ENCODE data around the gene CAVIN2. TPM values are rescaled to one million over a fixed set of nuclear protein-coding genes. Genes with fewer than 3 reads are reported as not detected.

CAVIN2 gene, protein sequence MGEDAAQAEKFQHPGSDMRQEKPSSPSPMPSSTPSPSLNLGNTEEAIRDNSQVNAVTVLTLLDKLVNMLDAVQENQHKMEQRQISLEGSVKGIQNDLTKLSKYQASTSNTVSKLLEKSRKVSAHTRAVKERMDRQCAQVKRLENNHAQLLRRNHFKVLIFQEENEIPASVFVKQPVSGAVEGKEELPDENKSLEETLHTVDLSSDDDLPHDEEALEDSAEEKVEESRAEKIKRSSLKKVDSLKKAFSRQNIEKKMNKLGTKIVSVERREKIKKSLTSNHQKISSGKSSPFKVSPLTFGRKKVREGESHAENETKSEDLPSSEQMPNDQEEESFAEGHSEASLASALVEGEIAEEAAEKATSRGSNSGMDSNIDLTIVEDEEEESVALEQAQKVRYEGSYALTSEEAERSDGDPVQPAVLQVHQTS
- polyA plus RNA-seq (not detected in 2 replicates), polyA minus RNA-seq (not detected in 2 replicates)

DNA sequence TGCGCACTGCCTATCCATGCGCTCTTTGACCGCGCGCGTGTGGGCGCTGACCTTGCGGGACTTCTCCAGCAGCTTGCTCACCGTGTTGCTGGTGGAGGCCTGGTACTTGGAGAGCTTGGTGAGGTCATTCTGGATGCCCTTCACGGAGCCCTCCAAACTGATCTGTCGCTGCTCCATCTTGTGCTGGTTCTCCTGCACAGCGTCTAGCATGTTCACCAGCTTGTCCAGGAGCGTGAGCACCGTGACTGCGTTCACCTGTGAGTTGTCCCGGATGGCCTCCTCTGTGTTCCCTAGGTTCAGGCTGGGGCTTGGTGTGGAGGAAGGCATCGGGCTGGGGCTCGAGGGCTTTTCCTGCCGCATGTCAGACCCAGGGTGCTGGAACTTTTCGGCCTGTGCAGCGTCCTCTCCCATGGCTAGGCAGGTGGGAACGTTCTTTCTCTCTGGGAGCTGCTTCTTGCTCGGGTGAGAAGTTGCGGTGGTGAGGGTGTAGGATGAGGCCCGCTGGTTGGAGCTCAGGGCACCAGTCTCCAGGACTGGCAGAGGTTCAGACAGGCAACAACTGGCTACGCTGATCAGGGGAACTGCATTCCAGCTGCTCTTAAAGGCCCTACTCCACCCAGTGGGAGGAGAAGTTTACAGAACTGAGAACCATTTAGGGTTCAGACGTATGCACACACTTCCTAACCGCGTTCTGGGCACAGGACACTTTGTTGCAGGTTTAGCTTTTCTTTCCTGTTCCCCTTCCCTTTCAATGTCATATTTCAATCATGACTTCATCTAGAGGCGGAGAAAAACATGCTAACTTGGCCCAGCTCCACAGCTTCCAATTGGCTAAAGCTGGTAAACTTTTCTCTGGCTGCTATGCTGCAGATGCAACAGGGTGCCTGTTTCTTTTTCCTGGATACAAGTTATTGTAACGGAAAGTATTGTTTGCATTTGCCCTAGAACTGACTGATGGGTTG is at the start of gene CAVIN2:
TSS of gene CAVIN2 (minus strand) at position 574 of the 962 bp plus-strand sequence. CDS start at position 411, 163 bp downstream.
- Histone ChIP-seq H3K36me3 (ENCODE audit: insufficient read depth, low read length) (no peaks in the 10 kb centered on the region), H3K27ac (ENCODE audit: low read length) (no peak within 1 kb of the TSS), H3K4me3 (ENCODE audit: low read length) (no peak within 1 kb of the TSS), H3K9ac (ENCODE audit: low read length) (no peak within 1 kb of the TSS), H3K9me3 (ENCODE audit: low read length) (no peaks in the 10 kb centered on the region), H3K4me2 (ENCODE audit: low read length) (no peak within 1 kb of the TSS), H2AFZ (ENCODE audit: low read depth, low read length) (no peak within 1 kb of the TSS), H3K79me2 (replicated peaks; ENCODE audit: insufficient read depth, low read length) (no peaks in the 10 kb centered on the region), H3K9me2 (ENCODE audit: insufficient read depth, low read length) (no peaks in the 10 kb centered on the region), H3F3A (ENCODE audit: insufficient read depth, low read length, poor library complexity, severe bottlenecking) (no peaks in the 10 kb centered on the region), H4K20me1 (ENCODE audit: insufficient read depth) (no peaks in the 10 kb centered on the region), H3K27me3 (ENCODE audit: insufficient read depth, low read depth, low read length) (no peaks in the 10 kb centered on the region)
- TF ChIP-seq MXI1 (conservative IDR thresholded peaks at IDR 0.05; ENCODE audit: poor library complexity, severe bottlenecking) (no peak), RAD21 (conservative IDR thresholded peaks at IDR 0.05) (no peak), EZH2 (IDR thresholded peaks at IDR 0.05; ENCODE audit: borderline replicate concordance, insufficient read depth, low read length, poor library complexity, severe bottlenecking) (no peak), REST (IDR thresholded peaks at IDR 0.05; ENCODE audit: borderline replicate concordance) (no peak), EP300 (conservative IDR thresholded peaks at IDR 0.05; ENCODE audit: poor library complexity, severe bottlenecking) (no peak), TAF1 (IDR thresholded peaks at IDR 0.05; ENCODE audit: low read depth) (no peak), POLR2AphosphoS5 (IDR thresholded peaks at IDR 0.05) (no peak)
- TF ChIP-seq, protein P1, sequence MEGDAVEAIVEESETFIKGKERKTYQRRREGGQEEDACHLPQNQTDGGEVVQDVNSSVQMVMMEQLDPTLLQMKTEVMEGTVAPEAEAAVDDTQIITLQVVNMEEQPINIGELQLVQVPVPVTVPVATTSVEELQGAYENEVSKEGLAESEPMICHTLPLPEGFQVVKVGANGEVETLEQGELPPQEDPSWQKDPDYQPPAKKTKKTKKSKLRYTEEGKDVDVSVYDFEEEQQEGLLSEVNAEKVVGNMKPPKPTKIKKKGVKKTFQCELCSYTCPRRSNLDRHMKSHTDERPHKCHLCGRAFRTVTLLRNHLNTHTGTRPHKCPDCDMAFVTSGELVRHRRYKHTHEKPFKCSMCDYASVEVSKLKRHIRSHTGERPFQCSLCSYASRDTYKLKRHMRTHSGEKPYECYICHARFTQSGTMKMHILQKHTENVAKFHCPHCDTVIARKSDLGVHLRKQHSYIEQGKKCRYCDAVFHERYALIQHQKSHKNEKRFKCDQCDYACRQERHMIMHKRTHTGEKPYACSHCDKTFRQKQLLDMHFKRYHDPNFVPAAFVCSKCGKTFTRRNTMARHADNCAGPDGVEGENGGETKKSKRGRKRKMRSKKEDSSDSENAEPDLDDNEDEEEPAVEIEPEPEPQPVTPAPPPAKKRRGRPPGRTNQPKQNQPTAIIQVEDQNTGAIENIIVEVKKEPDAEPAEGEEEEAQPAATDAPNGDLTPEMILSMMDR (IDR thresholded peaks at IDR 0.05; ENCODE audit: poor library complexity, severe bottlenecking), result no peak

DNA sequence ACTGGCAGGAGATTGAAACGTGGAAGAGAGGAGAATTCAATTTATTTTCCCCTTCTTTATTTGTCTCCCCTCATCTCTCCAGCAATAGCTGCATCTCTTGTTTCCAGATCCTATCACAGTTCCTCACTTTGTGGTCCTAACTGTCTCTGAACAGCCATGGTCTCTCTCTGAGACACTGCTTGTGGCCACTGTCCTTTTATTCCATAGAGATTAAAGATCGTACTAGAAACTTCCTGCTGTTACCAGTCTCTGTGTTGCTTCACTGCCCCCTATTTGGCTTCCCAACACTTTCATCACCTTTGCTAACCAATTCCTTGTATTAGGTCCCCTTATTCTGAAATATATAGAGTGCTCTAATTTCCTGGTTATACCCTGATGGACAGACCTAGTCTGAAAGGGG is 48.9 kb upstream of the CAVIN2 start:
- Histone ChIP-seq H3K4me3 (ENCODE audit: low read length) (no peak overlapping the region), H2AFZ (ENCODE audit: low read depth, low read length) (no peak overlapping the region), H3K36me3 (ENCODE audit: insufficient read depth, low read length) (no peaks in the 10 kb centered on the region), H3F3A (ENCODE audit: insufficient read depth, low read length, poor library complexity, severe bottlenecking) (no peaks in the 10 kb centered on the region), H3K4me2 (ENCODE audit: low read length) (no peak overlapping the region), H3K9me2 (ENCODE audit: insufficient read depth, low read length) (no peaks in the 10 kb centered on the region), H3K9me3 (ENCODE audit: low read length) (no peaks in the 10 kb centered on the region), H3K79me2 (replicated peaks; ENCODE audit: insufficient read depth, low read length) (no peaks in the 10 kb centered on the region), H3K9ac (ENCODE audit: low read length) (no peak overlapping the region), H3K27ac (ENCODE audit: low read length) (no peak overlapping the region), H3K27me3 (ENCODE audit: insufficient read depth, low read depth, low read length) (no peaks in the 10 kb centered on the region), H4K20me1 (ENCODE audit: insufficient read depth) (no peaks in the 10 kb centered on the region)
- TF ChIP-seq REST (IDR thresholded peaks at IDR 0.05; ENCODE audit: borderline replicate concordance) (no peak), RAD21 (conservative IDR thresholded peaks at IDR 0.05) (no peak), POLR2AphosphoS5 (IDR thresholded peaks at IDR 0.05) (no peak), EP300 (conservative IDR thresholded peaks at IDR 0.05; ENCODE audit: poor library complexity, severe bottlenecking) (no peak), TAF1 (IDR thresholded peaks at IDR 0.05; ENCODE audit: low read depth) (no peak), MXI1 (conservative IDR thresholded peaks at IDR 0.05; ENCODE audit: poor library complexity, severe bottlenecking) (no peak), EZH2 (IDR thresholded peaks at IDR 0.05; ENCODE audit: borderline replicate concordance, insufficient read depth, low read length, poor library complexity, severe bottlenecking) (no peak), SMC3 (conservative IDR thresholded peaks at IDR 0.05; ENCODE audit: poor library complexity) (no peak)
- TF ChIP-seq, protein P1 (IDR thresholded peaks at IDR 0.05; ENCODE audit: poor library complexity, severe bottlenecking), result no peak
